H9 (cell line): ENCODE data around the gene CPM. TPM values are rescaled to one million over a fixed set of nuclear protein-coding genes. Genes with fewer than 3 reads are reported as not detected.
"Not testable (repeated sequence)": the region's sequence is repeated elsewhere in the genome, so short reads cannot be mapped to it uniquely, and the experiment has no call there.

Experiments used
- DNase-seq: peaks from one replicate; pipeline ENCODE4 v3.0.0-alpha.2; 2017
- H2AFZ ChIP-seq: one replicate; pipeline ENCODE4 v1.6.1; 2013; ENCODE audit warnings: mild to moderate bottlenecking, low read length, control low read depth, moderate library complexity
- H2AK5ac ChIP-seq: 2 replicates; pipeline ENCODE4 v1.6.1; 2013; ENCODE audit warnings: low read length, control low read depth, mixed read lengths; ENCODE audit not compliant: insufficient read length
- H2BK120ac ChIP-seq: one replicate; pipeline ENCODE4 v1.6.1; 2013; ENCODE audit warnings: low read depth, mild to moderate bottlenecking, low read length, control low read depth, inconsistent platforms; ENCODE audit not compliant: poor library complexity, severe bottlenecking
- H2BK12ac ChIP-seq: 2 replicates; pipeline ENCODE4 v1.6.1; 2013; ENCODE audit warnings: low read length, control low read depth, mixed read lengths, low read depth; ENCODE audit not compliant: insufficient read length
- H2BK15ac ChIP-seq: 2 replicates; pipeline ENCODE4 v1.6.1; 2013; ENCODE audit warnings: low read depth, low read length, control low read depth
- H2BK20ac ChIP-seq: one replicate; pipeline ENCODE4 v1.6.1; 2013; ENCODE audit warnings: low read depth, mild to moderate bottlenecking, low read length, control low read depth, inconsistent platforms; ENCODE audit not compliant: poor library complexity, severe bottlenecking
- H2BK5ac ChIP-seq: 2 replicates; pipeline ENCODE4 v1.6.1; 2013; ENCODE audit warnings: low read length, control low read depth, mixed read lengths; ENCODE audit not compliant: insufficient read length
- H3K14ac ChIP-seq: 2 replicates; pipeline ENCODE4 v1.6.1; 2013; ENCODE audit warnings: low read length, control low read depth; ENCODE audit not compliant: insufficient read depth
- H3K18ac ChIP-seq: 2 replicates; pipeline ENCODE4 v1.6.1; 2013; ENCODE audit warnings: low read depth, mild to moderate bottlenecking, mixed read lengths, low read length, control low read depth; ENCODE audit not compliant: insufficient read length
- H3K23ac ChIP-seq: 2 replicates; pipeline ENCODE4 v1.6.1; 2013; ENCODE audit warnings: low read length, control low read depth, mixed read lengths, low read depth; ENCODE audit not compliant: insufficient read length
- H3K23me2 ChIP-seq: 2 replicates; pipeline ENCODE4 v1.6.1; 2013; ENCODE audit warnings: low read depth, mild to moderate bottlenecking, mixed read lengths, low read length, control low read depth; ENCODE audit not compliant: insufficient read length, poor library complexity, severe bottlenecking
- H3K27ac ChIP-seq: 2 replicates; pipeline ENCODE4 v1.5.1; 2013; ENCODE audit warnings: low read length, control low read depth, mixed read lengths, low read depth; ENCODE audit not compliant: insufficient read length
- H3K27me3 ChIP-seq: 2 replicates; pipeline ENCODE4 v1.6.1; 2013; ENCODE audit warnings: low read length, control low read depth, inconsistent platforms; ENCODE audit not compliant: insufficient read depth
- H3K4ac ChIP-seq: 2 replicates; pipeline ENCODE4 v1.6.1; 2013; ENCODE audit warnings: low read depth, mild to moderate bottlenecking, control low read depth, inconsistent platforms, low read length, moderate library complexity
- H3K4me1 ChIP-seq: 2 replicates; pipeline ENCODE4 v1.6.1; 2013; ENCODE audit warnings: low read length, control low read depth, inconsistent platforms; ENCODE audit not compliant: insufficient read depth
- H3K4me2 ChIP-seq: 2 replicates; pipeline ENCODE4 v1.6.1; 2013; ENCODE audit warnings: low read length, control low read depth, mixed read lengths; ENCODE audit not compliant: insufficient read length, insufficient read depth
- H3K56ac ChIP-seq: 2 replicates; pipeline ENCODE4 v1.6.1; 2013; ENCODE audit warnings: low read depth, mild to moderate bottlenecking, mixed read lengths, low read length, control low read depth; ENCODE audit not compliant: insufficient read length
- H3K79me1 ChIP-seq: 2 replicates; pipeline ENCODE4 v1.6.1; 2013; ENCODE audit warnings: low read depth, mild to moderate bottlenecking, moderate library complexity, low read length, control low read depth, inconsistent platforms; ENCODE audit not compliant: insufficient read depth, poor library complexity, severe bottlenecking
- H3K79me2 ChIP-seq: 2 replicates; pipeline ENCODE4 v1.6.1; 2013; ENCODE audit warnings: low read length, control low read depth, inconsistent platforms; ENCODE audit not compliant: insufficient read depth
- H3K9ac ChIP-seq: 2 replicates; pipeline ENCODE4 v1.6.1; 2013; ENCODE audit warnings: low read length, control low read depth, mixed read lengths; ENCODE audit not compliant: insufficient read length; ENCODE audit errors: extremely low read depth
- H3K9me3 ChIP-seq: one replicate; pipeline ENCODE4 v1.6.1; 2013; ENCODE audit warnings: low read depth, low read length, inconsistent platforms; ENCODE audit not compliant: control insufficient read depth
- H3T11ph ChIP-seq: one replicate; pipeline ENCODE4 v1.6.1; 2013; ENCODE audit warnings: mild to moderate bottlenecking, low read length, control low read depth, inconsistent platforms
- H4K20me1 ChIP-seq: one replicate; pipeline ENCODE4 v1.6.1; 2013; ENCODE audit not compliant: control insufficient read depth, insufficient read length, insufficient read depth
- H4K5ac ChIP-seq: 2 replicates; pipeline ENCODE4 v1.6.1; 2013; ENCODE audit warnings: low read depth, mild to moderate bottlenecking, mixed read lengths, low read length, control low read depth; ENCODE audit not compliant: insufficient read length
- H4K8ac ChIP-seq: replicated peaks from 2 replicates; pipeline ENCODE4 v1.6.1; 2013; ENCODE audit warnings: low read length, control low read depth, mixed read lengths, low read depth; ENCODE audit not compliant: insufficient read length
- H4K91ac ChIP-seq: 2 replicates; pipeline ENCODE4 v1.6.1; 2013; ENCODE audit warnings: low read depth, mild to moderate bottlenecking, moderate library complexity, mixed read lengths, low read length, control low read depth; ENCODE audit not compliant: insufficient read length
- H3K27ac Mint-ChIP-seq, 3 experiments: 2 replicates in 2 of 3; 3 replicates in 1 of 3; pipeline ENCODE4 v1.8.0; 2020 to 2021; ENCODE audit warnings: mixed read lengths in 3 of 3, mild to moderate bottlenecking in 1 of 3, moderate library complexity in 1 of 3
- H3K27me3 Mint-ChIP-seq: 2 replicates; pipeline ENCODE4 v1.8.0; 2021; ENCODE audit warnings: low read depth, mild to moderate bottlenecking, moderate library complexity, mixed read lengths
- H3K36me3 Mint-ChIP-seq, 3 experiments: 2 replicates in 2 of 3; 3 replicates in 1 of 3; pipeline ENCODE4 v1.8.0; 2020 to 2021; ENCODE audit warnings: low read depth in 3 of 3, mixed read lengths in 3 of 3; ENCODE audit not compliant: insufficient read depth in 1 of 3
- H3K4me1 Mint-ChIP-seq, 2 experiments: 2 replicates each; pipeline ENCODE4 v1.8.0; 2020; ENCODE audit warnings: mixed read lengths in 2 of 2
- H3K4me3 Mint-ChIP-seq, 2 experiments: 2 replicates in 1 of 2; 3 replicates in 1 of 2; pipeline ENCODE4 v1.8.0; 2020 to 2021; ENCODE audit warnings: mild to moderate bottlenecking in 2 of 2, mixed read lengths in 2 of 2, moderate library complexity in 1 of 2
- H3K9me3 Mint-ChIP-seq, 2 experiments: 2 replicates in 1 of 2; 3 replicates in 1 of 2; pipeline ENCODE4 v1.8.0; 2020; ENCODE audit warnings: mild to moderate bottlenecking in 2 of 2, mixed read lengths in 2 of 2, moderate library complexity in 1 of 2
- WGBS: extraction: QIAGEN DNeasy Blood & Tissue Kit; methylation state at CpG from one replicate; pipeline ENCODE4 v1.1.7; 2013; ENCODE audit warnings: missing lambda C conversion rate, low lambda C conversion rate, mixed read lengths; ENCODE audit not compliant: insufficient read length; ENCODE audit errors: extremely low coverage; 5-methylcytosine and 5-hydroxymethylcytosine counted together
- total RNA-seq: library from RNA; stranded (reverse); gene quantifications from 2 replicates; pipeline ENCODE4 v1.2.1, GENCODE V29; 2021
- TF ChIP-seq, protein P1 (sequence below): fragments of 200-600 bp; sonication (generic); conservative IDR thresholded peaks from 3 replicates; pipeline ENCODE4 v1.8.0; 2021; ENCODE audit warnings: antibody characterized with exemption, mild to moderate bottlenecking

The CPM gene
- total RNA-seq, 1 experiment from 2014 or later = 1.2 TPM

DNA sequence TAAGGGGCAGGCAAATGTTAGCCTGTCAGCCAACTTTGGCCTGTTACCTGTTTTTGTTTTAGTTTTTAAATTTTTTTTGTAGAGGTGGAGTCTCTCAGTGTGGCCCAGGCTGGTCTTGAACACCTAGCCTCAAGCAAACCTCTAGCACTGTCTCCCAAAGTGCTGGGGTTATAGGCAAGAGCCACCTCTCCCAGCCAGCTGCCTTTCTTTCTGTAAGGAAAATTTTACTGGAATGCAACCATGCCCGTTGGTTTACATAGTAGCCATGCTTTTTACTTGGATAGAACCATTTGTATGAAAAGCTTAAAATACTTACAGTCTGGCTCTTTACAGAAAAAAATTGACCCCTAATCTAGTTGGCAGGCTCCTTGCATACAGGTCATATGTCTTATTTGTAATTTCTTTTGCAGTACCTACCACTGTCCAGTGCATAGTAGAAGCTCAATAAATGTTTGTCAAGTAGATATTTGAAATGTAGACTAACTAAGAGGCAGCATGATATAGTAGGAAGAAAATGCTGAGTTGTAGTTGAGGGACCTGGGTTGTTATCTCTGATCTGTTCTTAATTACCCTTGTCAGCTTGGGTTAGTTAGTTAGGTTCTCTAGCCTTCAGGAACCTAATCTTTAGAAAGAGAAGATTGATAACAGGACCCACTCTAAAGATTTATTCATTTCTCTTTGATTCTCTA, 120.3 kb downstream of the CPM start:
- no peak overlapping the region for H3K4ac ChIP-seq
- H4K5ac ChIP-seq = no peak overlapping the region
- no peak overlapping the region for H3K23ac ChIP-seq
- WGBS = no CpG with 5 or more reads among the region's 1 CpG
- H2BK120ac ChIP-seq = no peak overlapping the region
- no peak overlapping the region for H2BK15ac ChIP-seq
- no peaks in the 10 kb centered on the region for H3K9me3 ChIP-seq
- no peak overlapping the region for H4K8ac ChIP-seq
- H3K27ac ChIP-seq = no peak overlapping the region
- H3K23me2 ChIP-seq = peaks cover 9% of the 10 kb centered on the region
- TF ChIP-seq, protein P1, sequence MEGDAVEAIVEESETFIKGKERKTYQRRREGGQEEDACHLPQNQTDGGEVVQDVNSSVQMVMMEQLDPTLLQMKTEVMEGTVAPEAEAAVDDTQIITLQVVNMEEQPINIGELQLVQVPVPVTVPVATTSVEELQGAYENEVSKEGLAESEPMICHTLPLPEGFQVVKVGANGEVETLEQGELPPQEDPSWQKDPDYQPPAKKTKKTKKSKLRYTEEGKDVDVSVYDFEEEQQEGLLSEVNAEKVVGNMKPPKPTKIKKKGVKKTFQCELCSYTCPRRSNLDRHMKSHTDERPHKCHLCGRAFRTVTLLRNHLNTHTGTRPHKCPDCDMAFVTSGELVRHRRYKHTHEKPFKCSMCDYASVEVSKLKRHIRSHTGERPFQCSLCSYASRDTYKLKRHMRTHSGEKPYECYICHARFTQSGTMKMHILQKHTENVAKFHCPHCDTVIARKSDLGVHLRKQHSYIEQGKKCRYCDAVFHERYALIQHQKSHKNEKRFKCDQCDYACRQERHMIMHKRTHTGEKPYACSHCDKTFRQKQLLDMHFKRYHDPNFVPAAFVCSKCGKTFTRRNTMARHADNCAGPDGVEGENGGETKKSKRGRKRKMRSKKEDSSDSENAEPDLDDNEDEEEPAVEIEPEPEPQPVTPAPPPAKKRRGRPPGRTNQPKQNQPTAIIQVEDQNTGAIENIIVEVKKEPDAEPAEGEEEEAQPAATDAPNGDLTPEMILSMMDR = no peak
- H3K27me3 Mint-ChIP-seq = no peaks in the 10 kb centered on the region
- no peaks in the 10 kb centered on the region for H4K20me1 ChIP-seq
- H3T11ph ChIP-seq = no peak overlapping the region
- no peak overlapping the region for H3K56ac ChIP-seq
- DNase-seq = no peak
- H2AK5ac ChIP-seq = no peak overlapping the region
- no peak overlapping the region for H3K14ac ChIP-seq
- H2BK5ac ChIP-seq = no peak overlapping the region
- no peak overlapping the region for H2BK12ac ChIP-seq
- H3K18ac ChIP-seq = no peak overlapping the region
- peak overlapping the region in 1 of 3 experiments; percentile 67; a peak in 1 of 7 replicates for H3K27ac Mint-ChIP-seq
- H3K4me1 ChIP-seq = no peaks in the 10 kb centered on the region
- H3K4me3 Mint-ChIP-seq = peak overlapping the region in 1 of 2 experiments; percentile 14; a peak in 1 of 5 replicates
- peaks cover 4 to 13% of the 10 kb centered on the region in 2 experiments; a peak in 3 of 4 replicates for H3K4me1 Mint-ChIP-seq
- no peaks in the 10 kb centered on the region for H3K79me1 ChIP-seq
- H2BK20ac ChIP-seq = no peak overlapping the region
- H3K9ac ChIP-seq = no peak overlapping the region
- H4K91ac ChIP-seq = no peak overlapping the region
- H3K27me3 ChIP-seq = no peaks in the 10 kb centered on the region
- peaks cover 0 to 2% of the 10 kb centered on the region in 2 experiments; a peak in 1 of 5 replicates for H3K9me3 Mint-ChIP-seq
- no peak overlapping the region for H2AFZ ChIP-seq
- H3K79me2 ChIP-seq = peaks cover 5% of the 10 kb centered on the region; the same call in 1 of the 2 replicates
- peaks cover 27 to 80% (median 70%) of the 10 kb centered on the region in 3 experiments for H3K36me3 Mint-ChIP-seq
- no peak overlapping the region for H3K4me2 ChIP-seq

DNA sequence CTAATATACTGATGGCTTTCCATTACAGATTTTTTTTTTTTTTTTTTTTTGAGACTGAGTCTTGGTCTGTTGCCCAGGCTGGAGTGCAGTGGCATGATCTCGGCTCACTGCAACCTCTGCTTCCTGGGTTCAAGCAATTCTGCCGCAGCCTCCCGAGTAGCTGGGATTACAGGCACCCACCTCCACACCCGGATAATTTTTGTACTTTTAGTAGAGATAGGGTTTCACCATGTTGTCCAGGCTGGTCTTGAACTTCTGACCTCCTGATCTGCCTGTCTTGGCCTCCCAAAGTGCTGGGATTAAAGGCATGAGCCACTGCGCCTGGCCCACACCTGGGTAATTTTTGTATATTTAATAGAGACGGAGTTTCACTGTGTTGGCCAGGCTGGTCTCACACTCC, 121.4 kb downstream of the CPM start:
- H3K4me3 Mint-ChIP-seq = peak overlapping the region in 1 of 2 experiments; percentile 94; a peak in 2 of 5 replicates
- not testable (repeated sequence) for H3K4me1 ChIP-seq, H2BK15ac ChIP-seq, H2BK20ac ChIP-seq, H3K27ac Mint-ChIP-seq, H3K9me3 ChIP-seq, H2AK5ac ChIP-seq, DNase-seq, H3K23ac ChIP-seq, H4K8ac ChIP-seq, H3K56ac ChIP-seq, H3K23me2 ChIP-seq, H4K20me1 ChIP-seq, H4K5ac ChIP-seq, H3K4ac ChIP-seq, H3K4me2 ChIP-seq, H2BK120ac ChIP-seq, H3K79me1 ChIP-seq, H3T11ph ChIP-seq, H3K9ac ChIP-seq, H3K18ac ChIP-seq, H3K27me3 ChIP-seq, H4K91ac ChIP-seq, H3K9me3 Mint-ChIP-seq, H2BK5ac ChIP-seq, H2BK12ac ChIP-seq, H3K79me2 ChIP-seq, H3K27ac ChIP-seq, H2AFZ ChIP-seq, H3K27me3 Mint-ChIP-seq, H3K14ac ChIP-seq
- peaks cover 11 to 17% of the 10 kb centered on the region in 2 experiments for H3K4me1 Mint-ChIP-seq
- no CpG with 5 or more reads among the region's 6 CpGs for WGBS
- H3K36me3 Mint-ChIP-seq = peaks cover 21 to 71% (median 62%) of the 10 kb centered on the region in 3 experiments
